IPS-18a (cell line): ENCODE results near the gene TMEM45A.
"Not testable (repeated sequence)": the region's sequence is repeated elsewhere in the genome, so short reads cannot be mapped to it uniquely, and the experiment has no call there.

Source experiments
- H3K27ac ChIP-seq: one replicate; pipeline ENCODE4 v1.5.1; 2013; ENCODE audit warnings: low read length
- H3K27me3 ChIP-seq: one replicate; pipeline ENCODE4 v1.6.1; 2013; ENCODE audit warnings: mild to moderate bottlenecking, low read length; ENCODE audit not compliant: control insufficient read depth, insufficient read depth
- H3K36me3 ChIP-seq: one replicate; pipeline ENCODE4 v1.6.1; 2013; ENCODE audit warnings: low read depth, low read length; ENCODE audit not compliant: control insufficient read depth
- H3K4me1 ChIP-seq: one replicate; pipeline ENCODE4 v1.6.1; 2013; ENCODE audit warnings: low read depth, low read length; ENCODE audit not compliant: control insufficient read depth
- H3K4me3 ChIP-seq: one replicate; pipeline ENCODE4 v1.5.1; 2013; ENCODE audit warnings: low read length
- H3K9ac ChIP-seq: one replicate; pipeline ENCODE4 v1.6.1; 2013; ENCODE audit warnings: mild to moderate bottlenecking, low read length, moderate library complexity
- H3K9me3 ChIP-seq: one replicate; pipeline ENCODE4 v1.6.1; 2013; ENCODE audit warnings: low read depth, low read length; ENCODE audit not compliant: control insufficient read depth

TMEM45A gene

GRCh38 chr3:100537646-100538338, 45.4 kb downstream of the TMEM45A start:
- Histone ChIP-seq H3K36me3 (no peaks in the 10 kb centered on the region), H3K4me1 (no peaks in the 10 kb centered on the region), H3K9ac (no peak overlapping the region), H3K9me3 (no peaks in the 10 kb centered on the region), H3K27ac (no peak overlapping the region), H3K4me3 (no peak overlapping the region), H3K27me3 (no peaks in the 10 kb centered on the region)

- Histone ChIP-seq H3K9ac (no peak overlapping the region), H3K4me1 (no peaks in the 10 kb centered on the region), H3K4me3 (no peak overlapping the region), H3K9me3 (no peaks in the 10 kb centered on the region), H3K27ac (no peak overlapping the region), H3K27me3 (no peaks in the 10 kb centered on the region), H3K36me3 (no peaks in the 10 kb centered on the region)
Observed at GRCh38 chr3:100538339-100538706, 45.9 kb downstream of the TMEM45A start.

GRCh38 chr3:100540791-100541334, 48.4 kb downstream of the TMEM45A start:
- H3K36me3 ChIP-seq: no peaks in the 10 kb centered on the region
- H3K9me3 ChIP-seq: no peaks in the 10 kb centered on the region
- no peak overlapping the region for H3K9ac ChIP-seq
- H3K27me3 ChIP-seq: no peaks in the 10 kb centered on the region
- no peak overlapping the region for H3K27ac ChIP-seq
- H3K4me3 ChIP-seq: no peak overlapping the region
- no peaks in the 10 kb centered on the region for H3K4me1 ChIP-seq

GRCh38 chr3:100541428-100541827, 49.0 kb downstream of the TMEM45A start:
- H3K9me3 ChIP-seq, H3K4me3 ChIP-seq, H3K27me3 ChIP-seq, H3K36me3 ChIP-seq, H3K27ac ChIP-seq, H3K4me1 ChIP-seq, H3K9ac ChIP-seq: not testable (repeated sequence)

- Histone ChIP-seq H3K36me3 (no peaks in the 10 kb centered on the region), H3K27me3 (no peaks in the 10 kb centered on the region), H3K9me3 (no peaks in the 10 kb centered on the region), H3K9ac (no peak overlapping the region), H3K4me3 (no peak overlapping the region), H3K27ac (no peak overlapping the region), H3K4me1 (no peaks in the 10 kb centered on the region)
Observed at GRCh38 chr3:100545371-100545770, 53.0 kb downstream of the TMEM45A start.

GRCh38 chr3:100546020-100546744, 53.8 kb downstream of the TMEM45A start:
- no peak overlapping the region for H3K27ac ChIP-seq
- H3K36me3 ChIP-seq: no peaks in the 10 kb centered on the region
- no peak overlapping the region for H3K9ac ChIP-seq
- no peaks in the 10 kb centered on the region for H3K9me3 ChIP-seq
- H3K4me3 ChIP-seq: no peak overlapping the region
- no peaks in the 10 kb centered on the region for H3K4me1 ChIP-seq
- no peaks in the 10 kb centered on the region for H3K27me3 ChIP-seq

GRCh38 chr3:100548053-100548452, 55.6 kb downstream of the TMEM45A start:
- Histone ChIP-seq H3K9me3 (no peaks in the 10 kb centered on the region), H3K36me3 (no peaks in the 10 kb centered on the region), H3K4me3 (no peak overlapping the region), H3K27ac (no peak overlapping the region), H3K27me3 (no peaks in the 10 kb centered on the region), H3K4me1 (no peaks in the 10 kb centered on the region), H3K9ac (no peak overlapping the region)

- Histone ChIP-seq H3K27me3 (no peaks in the 10 kb centered on the region), H3K36me3 (no peaks in the 10 kb centered on the region), H3K9ac (no peak overlapping the region), H3K4me1 (no peaks in the 10 kb centered on the region), H3K9me3 (no peaks in the 10 kb centered on the region), H3K27ac (no peak overlapping the region), H3K4me3 (no peak overlapping the region)
Observed at GRCh38 chr3:100553618-100554372, 61.4 kb downstream of the TMEM45A start.

- H3K27me3 ChIP-seq: no peaks in the 10 kb centered on the region
- no peaks in the 10 kb centered on the region for H3K36me3 ChIP-seq
- no peaks in the 10 kb centered on the region for H3K4me1 ChIP-seq
- no peaks in the 10 kb centered on the region for H3K9me3 ChIP-seq
- H3K9ac ChIP-seq: no peak overlapping the region
- no peak overlapping the region for H3K4me3 ChIP-seq
- no peak overlapping the region for H3K27ac ChIP-seq
Observed at GRCh38 chr3:100554373-100554676, 61.9 kb downstream of the TMEM45A start.

- no peak overlapping the region for H3K4me3 ChIP-seq
- H3K27me3 ChIP-seq: no peaks in the 10 kb centered on the region
- peaks cover 14% of the 10 kb centered on the region for H3K4me1 ChIP-seq
- H3K9ac ChIP-seq: no peak overlapping the region
- no peak overlapping the region for H3K27ac ChIP-seq
- H3K36me3 ChIP-seq: no peaks in the 10 kb centered on the region
- H3K9me3 ChIP-seq: no peaks in the 10 kb centered on the region
Observed at GRCh38 chr3:100556673-100557310, 64.4 kb downstream of the TMEM45A start.

GRCh38 chr3:100558233-100558632, 65.8 kb downstream of the TMEM45A start:
- no peaks in the 10 kb centered on the region for H3K36me3 ChIP-seq

More at GRCh38 chr3:100558233-100558632, 65.8 kb downstream of the TMEM45A start:
- H3K27me3 ChIP-seq: no peaks in the 10 kb centered on the region
- no peak overlapping the region for H3K27ac ChIP-seq
- H3K4me1 ChIP-seq: peaks cover 22% of the 10 kb centered on the region
- no peaks in the 10 kb centered on the region for H3K9me3 ChIP-seq
- H3K4me3 ChIP-seq: no peak overlapping the region
- H3K9ac ChIP-seq: no peak overlapping the region
